HG03558 (cell line): ENCODE measurements around the gene CASZ1.

Source experiments
- ATAC-seq: cut with Tn5 transposase; IDR thresholded peaks from one replicate; pipeline ENCODE4 v1.9.1; 2021; ENCODE audit warnings: moderate number of reproducible peaks; ENCODE audit not compliant: unreplicated experiment; ENCODE audit errors: extremely low read depth

Gene CASZ1

DNA sequence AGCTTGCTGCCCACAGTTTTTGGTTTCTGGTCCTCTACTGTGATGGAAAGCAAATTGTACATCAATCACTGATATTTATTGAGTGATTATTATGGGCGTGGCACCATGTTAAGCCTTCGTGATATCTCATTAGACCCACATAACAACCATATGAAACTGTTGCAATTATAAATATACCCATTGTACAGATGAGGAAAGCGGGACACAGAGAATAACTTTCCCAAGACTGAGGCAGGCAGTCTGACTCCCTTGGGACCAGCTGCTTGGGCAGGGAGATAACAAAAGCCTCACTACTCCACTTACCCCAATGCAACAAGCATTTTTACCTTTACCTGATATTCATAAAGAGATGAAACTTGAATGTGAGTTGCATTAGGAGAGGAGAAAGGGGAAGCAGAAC, 4.3 kb upstream of the CASZ1 start:
- no peak for ATAC-seq

DNA sequence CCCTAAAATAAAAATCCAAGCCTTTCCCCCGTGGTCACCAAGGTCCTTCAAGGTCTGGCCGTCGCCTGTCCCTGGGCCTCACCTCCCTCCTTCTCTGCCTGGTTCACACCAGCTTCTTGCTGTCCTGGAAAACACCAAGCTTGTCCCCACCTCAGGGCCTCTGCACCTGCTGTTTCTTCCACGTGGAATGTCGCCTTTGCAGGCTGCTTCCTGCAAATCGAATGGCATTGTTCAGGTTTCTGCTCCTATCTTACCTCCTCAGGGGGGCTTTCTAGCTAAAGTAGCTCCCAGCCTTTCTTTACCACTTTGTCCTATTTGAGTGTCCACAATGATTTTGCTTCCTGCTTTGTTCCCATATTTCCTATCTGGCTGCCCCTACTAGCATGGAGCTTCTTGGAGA, 3.3 kb upstream of the CASZ1 start:
- no peak for ATAC-seq

DNA sequence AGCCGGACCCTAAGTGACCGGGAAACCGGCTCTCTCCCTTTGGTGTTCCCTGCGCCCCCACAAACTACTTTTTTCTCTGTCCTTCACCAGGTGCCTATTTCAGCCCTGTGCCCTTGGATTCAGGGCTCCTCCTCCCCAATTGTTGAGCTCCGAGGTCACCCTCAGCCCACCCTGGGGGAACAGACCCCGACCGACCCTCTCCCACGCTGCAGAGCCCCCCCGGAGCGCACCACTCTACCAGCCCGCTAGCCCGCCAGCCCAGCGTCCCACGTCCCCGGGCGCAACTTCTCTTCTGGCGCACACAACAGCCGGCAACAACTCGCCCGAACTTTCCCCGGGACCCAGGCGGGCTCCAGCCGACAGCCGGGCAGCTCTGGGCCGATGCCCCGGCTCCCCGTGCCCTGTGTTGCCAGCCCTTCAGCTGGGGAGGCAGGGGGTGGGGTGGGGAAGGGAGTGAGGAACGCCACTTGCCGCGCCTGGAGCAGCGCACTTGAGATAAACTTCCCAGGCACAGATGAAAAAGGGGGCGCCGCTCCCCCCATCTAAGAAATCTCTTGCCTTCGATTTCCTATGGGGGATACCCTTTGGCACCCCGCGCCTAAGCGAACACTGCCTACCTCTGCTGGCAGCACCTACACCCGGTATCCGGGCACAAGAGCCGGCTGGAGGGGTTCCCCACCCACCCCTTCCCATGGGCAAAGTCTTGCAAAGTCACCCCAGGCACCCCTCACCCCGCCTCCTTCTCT, 997 bp downstream of the CASZ1 start:
- no peak for ATAC-seq

DNA sequence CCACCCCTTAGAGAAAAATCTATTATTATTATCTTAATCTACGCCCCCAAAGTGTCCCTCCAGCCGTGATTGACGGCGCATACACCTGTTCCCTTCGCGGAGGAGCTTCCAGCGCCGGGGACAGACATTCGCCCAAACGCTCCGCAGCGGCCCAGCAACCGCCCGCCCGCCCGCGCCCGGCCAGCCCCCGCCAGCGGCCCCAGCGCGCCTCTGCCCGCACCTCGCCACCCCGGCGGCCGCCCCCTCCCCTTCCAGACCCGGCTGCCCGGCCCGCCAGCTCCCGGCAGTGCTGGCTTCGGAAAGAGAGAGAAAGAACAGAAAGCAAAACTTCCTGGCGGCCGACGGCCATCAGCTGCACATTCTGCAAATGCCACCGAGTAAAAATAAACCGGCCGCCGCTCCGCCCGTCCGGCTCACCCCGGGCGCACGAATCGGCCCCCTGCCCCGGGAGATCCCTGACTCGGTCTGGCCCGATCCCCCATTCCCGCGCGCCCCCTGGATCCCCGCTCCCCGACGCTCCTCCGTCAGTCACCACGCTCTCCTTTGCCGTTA, 1.6 kb downstream of the CASZ1 start:
- ATAC-seq, result no peak

DNA sequence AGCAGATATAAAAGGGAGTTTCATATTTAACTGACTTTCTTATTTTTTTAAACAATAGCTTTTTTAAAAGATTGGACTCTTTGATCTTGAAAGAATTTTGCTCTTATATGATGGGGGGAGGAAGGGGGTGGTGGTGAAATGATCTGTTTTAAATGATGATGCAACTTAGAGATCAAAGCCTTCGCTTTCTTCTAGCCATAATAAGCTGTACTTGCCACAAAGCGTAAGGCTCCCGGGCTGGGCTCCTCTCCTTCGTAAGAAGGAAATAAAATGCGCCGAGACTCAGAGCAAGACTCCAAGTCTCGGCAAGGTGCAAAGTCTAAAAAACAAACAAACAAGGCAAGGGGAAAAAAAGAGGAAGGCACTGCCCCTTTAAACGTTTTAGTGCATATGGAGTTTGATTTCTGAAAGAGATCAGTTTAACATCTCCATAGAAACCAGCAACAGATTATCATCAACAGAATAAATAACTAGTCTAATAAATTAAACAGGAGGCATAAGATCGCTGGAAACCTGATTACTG, 3.3 kb downstream of the CASZ1 start:
- ATAC-seq, result no peak

DNA sequence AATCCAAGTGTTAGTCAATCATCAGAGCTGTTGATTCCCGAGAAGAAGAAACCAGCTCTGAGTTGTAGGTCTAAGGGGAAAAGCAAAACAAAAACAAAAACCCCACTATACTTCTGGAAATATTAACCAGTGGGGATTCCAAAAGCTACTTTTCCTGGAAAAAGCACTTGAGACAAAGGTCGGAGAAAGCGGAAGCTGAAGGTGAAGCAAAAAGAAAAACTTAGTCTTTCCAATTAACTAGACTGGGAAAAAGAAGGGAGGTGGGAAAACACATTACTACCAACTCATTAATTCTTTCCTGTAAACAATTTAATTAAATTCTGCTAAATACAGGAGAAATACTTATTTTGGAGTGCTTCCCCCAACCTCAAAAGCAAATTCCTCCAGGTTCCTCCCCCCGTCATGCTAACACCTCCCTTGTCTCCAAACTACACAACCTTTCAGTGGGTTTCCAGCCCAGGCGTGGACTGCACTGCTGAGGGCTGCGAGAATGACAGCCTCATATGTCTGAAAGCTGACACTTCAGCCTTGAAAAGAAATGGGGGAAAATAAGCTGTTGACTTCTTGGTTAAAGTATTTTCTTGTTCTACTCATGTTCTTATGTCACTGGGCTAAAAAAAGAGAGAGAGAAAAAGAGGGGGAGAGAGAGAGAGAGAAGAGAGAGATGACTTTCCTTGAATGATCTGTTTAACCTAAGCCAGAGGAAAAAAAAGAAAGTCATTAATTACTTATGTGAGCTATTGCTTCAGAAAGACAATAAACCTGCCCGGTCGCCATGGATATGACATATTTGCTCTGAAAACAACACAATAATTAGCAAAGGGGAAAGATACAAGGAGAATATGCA, 5.1 kb downstream of the CASZ1 start:
- no peak for ATAC-seq

DNA sequence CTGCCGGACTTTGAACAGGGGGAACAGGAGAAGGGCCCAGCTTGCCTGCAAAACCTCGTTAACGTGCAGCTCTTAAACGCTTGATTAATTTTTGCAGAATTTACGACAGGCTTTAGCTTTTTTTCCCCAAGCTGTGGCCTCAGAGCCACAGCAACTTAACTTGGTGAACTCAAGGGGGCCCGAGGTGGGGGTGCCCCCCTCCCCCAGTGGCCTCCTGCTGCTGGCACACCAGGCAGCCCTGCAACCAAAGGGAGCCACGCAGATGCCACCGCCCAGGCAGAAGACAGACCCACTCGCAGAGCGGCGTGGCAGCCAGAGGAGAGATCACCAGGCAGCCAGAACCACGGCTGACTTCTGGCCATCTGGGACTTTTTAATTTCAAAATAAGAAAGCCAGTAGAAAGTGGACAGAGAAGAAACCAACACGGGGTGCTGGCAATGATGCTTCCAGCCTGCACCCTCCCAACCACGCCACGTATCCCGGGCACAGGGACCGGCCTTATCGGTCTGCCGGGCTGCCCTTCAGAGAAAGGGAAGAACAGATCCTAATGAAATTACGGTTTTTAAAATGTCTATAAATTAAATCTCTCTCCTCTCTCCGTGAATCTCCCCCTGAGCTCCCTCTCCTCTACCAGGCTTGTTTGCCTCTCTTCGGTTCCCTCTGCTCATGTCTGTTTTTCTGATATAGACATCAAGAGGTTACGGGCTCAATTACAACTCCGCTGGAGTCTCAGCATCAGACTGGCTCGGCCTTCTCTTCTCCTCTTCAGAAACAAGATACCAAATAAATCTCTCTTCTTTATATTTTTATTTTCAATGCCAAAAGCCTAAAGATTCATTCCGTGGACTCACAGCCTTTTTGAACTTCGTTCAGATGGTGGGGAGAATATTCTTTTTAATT, 6.4 kb downstream of the CASZ1 start:
- no peak for ATAC-seq

DNA sequence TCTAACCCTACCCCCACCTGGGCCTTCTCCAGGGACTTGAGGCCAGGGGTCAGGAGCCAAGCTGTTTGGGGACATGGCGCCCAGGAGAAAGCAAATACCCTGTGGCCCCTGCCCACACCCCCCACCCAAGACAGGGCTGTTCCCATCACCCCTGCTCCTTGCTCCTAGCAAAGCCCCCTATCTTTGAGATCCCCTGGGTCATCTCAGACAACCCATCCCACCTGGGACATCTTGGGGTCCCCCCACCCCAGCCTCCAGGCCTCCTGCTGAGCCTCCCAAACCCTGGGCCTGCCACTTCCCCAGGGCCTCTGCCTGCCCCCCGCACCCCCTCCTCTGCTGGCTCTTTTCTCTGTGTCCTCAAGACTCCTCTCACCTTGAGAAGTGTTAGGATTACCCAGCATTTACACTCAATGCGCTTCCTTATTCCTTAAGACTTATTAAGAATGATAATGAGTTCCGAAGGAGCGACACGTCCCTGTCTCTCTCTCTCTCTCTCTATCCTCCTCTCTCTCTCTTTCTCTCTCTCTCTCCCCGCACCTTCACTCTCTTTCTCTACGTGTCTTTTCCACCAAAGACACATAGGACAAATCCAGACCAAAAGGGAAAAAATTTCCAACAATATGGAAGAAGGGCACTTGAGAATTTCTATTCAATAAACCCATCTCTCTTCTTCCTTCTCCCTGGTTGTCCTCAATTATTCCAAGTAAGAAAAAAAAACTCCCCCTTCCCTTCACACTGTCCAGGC, 7.2 kb downstream of the CASZ1 start:
- ATAC-seq, result no peak

DNA sequence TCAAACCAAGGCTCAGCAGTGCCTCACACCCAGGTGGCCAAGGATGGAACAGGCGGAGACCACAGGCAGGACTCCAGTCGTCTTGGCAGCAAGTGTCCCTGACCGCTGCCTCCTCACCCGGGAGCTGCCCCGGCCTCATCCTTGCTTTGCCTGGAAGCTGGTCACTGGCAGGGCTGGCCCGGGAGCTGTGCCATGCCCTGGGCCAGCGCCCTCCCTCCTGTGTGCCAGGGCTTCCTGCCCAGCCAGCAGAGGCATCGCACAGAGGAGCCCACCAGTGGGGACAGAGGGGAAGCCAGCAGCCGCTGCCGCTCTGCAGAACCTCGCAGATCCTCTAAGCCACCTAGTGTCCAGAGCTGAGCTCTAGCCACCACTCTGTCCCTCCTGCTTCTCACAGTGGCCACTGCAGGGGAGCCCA, 7.8 kb downstream of the CASZ1 start:
- no peak for ATAC-seq

DNA sequence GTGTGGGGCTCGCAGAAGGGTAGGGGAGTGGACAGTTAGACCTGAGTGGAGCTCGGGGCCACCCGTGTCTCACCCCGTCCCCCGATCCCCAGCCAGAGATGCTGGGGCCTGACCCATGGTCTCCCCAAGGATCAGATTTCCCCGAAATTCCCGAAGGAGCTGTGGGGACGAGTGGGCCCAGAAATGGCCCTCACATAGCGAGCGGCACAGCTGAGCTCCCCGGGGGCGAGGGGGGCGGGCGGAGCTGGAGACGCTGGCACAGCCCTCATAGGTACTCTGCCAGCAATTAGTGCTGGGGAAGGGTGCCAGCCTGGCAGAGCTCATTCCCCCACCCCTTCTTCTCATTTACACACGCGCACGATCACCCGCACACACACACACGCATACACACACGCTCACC, 9.2 kb downstream of the CASZ1 start:
- no peak for ATAC-seq

DNA sequence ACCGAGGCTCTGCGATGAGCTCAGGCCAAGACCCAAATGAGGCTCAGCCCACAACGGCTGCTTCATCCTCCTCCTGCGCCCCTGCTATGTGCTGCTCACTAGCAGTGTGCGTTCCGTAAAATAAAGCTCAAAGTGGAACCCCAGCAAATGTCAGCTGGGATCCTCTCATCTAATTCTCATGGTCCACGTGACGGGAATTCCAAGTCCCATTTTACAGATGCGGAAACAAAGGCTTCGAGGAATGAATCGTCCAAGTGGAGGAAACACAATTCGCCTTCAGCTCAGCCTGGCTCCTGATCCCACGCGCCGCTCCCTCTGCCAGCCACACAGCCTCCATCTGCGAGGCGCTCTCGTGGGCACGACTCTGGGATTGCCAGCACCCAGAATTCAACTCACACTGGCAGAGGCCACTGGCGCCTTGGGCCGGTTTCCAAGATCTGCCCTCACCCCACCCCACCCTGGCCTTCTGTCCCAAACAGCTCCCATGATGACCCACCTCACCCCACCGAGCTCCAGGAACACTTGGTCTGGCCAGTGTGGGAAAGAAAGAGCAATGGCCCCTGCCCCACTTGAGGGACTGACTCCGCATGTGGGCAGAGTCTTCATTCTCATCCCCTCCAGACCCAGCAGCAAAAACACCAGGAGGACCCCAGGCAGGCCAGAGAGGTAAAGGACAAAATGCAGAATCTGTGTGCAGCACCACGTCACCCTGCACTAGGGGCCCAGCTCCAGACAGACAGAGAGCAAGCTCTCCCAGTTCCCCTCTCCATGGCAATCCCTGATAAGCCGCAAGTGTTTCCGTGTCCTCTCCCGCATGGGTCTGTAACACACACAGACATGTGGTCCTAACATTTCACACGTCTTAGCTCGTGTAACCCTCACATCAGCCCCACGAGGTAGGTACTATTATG, 10.5 kb downstream of the CASZ1 start:
- ATAC-seq, result no peak

DNA sequence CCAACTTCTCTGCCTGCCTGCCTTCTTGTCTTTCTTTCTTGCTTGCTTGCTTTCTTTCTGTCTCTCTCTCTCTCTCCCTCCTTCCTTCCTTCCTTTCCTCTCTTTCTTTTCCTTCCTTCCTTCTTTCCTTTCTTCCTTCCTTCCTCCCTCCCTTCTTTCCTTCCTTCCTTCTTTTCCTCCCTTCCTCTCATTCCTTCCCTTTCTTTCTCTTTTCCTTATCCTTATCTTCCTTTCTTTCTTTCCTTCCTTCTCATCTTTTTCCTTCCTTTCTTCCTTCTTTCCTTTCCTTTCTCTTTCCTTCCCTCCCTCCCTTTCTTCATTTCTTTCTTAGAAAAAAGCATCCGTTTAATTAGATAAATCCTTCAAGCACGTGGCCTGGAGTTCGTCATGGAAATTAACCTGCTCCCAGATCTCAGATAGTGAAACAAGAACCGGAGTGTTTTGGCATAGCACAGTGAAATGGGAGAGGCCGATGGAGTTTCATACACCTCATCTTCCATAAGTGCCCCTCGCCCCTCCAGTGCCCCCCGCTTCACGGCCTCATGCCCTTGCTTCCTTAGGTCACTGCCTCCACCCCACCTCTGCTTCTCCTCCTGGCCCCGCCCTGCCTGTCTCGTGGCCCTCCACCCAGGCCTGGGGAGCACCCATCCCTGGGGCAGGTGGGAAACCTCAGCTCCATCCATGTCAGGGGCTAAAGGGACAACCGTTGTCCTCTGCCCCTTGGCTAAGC, 11.3 kb downstream of the CASZ1 start:
- ATAC-seq, result no peak

DNA sequence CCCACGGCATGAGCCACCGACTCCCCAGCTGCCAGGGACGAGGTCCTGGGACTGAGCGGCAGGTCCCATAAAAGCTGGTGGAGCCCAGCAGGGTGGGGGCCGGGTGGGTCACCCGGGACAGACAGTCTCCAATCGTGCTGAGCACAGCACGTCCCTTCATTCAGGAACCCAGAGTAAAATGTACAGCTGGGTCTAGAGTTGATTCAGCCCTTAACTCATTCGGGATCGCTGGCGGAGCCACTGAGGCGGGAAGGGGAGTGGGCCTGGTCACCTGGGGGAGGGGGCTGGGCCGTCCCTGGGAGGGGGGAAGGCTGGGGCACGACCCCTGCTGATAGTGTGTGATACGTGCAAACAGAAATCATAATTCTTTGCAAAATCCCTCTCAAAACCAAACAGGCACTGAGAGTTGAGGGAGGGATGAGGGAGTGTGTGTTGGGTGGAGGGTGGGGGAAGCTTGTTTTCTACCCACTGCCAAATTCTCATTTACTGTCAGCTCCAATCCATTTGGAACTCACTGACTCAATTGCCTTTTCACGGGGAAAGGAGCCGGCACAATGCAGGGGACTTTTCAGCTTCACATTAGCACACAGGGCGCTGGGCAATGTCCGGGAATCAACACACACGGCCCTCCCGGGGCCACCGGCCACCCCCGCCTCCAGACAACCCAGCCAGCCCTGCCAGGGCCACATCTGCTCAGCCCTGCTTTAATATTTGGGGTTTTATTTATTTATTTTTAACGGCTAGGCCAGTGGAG, 13.8 kb downstream of the CASZ1 start:
- no peak for ATAC-seq

DNA sequence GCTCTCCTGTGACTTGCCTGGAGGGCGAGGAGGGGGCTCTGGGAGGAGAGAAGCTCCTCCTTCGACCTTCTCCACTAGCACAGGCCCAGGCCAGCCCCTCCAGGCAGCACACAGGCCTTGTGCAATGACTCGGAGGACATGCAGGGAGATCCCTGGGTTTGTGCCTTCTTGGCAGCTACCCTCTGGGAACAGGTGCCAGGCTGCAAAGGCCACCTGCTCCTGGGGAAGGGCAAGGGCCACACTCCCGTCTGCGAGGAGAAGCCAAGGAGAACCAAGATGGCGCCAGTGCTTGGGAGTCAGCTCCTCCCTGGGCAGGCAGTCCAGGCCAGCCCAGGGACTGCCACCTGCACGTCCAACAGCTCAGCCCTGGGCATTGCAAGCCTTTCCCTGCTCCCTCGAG, 15.3 kb downstream of the CASZ1 start:
- ATAC-seq, result no peak

DNA sequence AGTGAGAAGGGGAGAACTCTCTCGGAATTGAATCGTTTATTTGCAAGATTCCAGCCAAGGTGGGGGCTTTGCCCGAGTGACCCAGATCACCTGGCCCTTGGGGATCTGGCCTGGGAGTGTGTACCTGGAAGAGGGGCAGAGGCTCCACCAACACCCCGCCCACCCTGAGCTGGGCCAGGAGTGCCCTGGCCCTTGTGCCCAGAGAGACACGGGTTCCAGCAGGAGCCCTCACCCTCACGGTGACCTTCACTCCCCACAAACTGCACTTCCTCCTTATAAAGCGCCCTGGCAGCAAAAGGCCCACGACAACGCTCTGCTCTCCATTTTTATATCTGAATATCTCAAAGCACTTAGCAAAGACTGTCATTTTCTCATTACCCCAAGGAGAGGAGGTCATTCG, 16.6 kb downstream of the CASZ1 start:
- ATAC-seq, result no peak

DNA sequence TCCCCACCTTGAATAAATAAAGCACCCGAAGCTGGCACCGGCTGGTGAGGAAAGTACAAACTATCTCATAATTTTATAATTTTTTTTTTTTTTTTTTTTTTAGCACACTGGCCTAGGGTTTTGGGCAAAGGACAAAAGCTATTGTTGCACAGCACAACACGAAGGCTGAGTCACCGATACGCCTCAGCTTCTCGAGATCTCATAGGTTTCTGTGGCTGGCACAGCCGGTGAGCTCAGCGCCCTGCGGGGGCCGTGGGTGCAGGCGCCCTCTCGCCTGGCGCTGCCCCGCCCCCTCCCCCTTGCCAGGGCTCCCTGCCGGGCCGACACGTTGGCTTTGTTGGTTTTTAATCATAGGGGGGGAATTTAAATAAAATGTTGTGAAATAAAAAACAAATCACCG, 17.2 kb downstream of the CASZ1 start:
- no peak for ATAC-seq

DNA sequence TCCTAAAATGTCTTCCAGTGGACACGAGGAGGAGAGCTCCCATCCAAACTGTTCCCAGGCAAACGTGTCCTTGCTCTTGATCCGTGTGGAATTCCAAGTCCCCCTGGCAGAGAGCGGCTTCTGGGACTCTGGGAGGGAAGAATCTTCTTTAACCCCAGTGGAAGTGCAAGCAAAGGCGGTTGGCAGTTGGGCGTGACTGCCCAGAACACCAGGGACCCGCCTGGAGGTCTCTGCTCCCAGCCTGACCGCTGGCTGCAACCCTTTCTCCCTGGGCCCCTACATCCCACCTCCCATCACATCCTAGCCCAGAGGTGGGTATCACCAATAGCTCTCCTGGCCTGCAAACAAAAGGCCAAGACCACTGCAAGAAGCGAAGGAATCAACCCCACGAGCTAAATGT, 17.8 kb downstream of the CASZ1 start:
- ATAC-seq, result no peak
